NK-92 (cell line): ENCODE results near the gene COPS4.
"Not testable (repeated sequence)": the region's sequence is repeated elsewhere in the genome, so short reads cannot be mapped to it uniquely, and the experiment has no call there.

Experiments
- DNase-seq: peaks from one replicate; lab custom pipeline; 2025; ENCODE audit not compliant: unreplicated experiment; lab: John Stamatoyannopoulos, UW

Gene COPS4

DNA sequence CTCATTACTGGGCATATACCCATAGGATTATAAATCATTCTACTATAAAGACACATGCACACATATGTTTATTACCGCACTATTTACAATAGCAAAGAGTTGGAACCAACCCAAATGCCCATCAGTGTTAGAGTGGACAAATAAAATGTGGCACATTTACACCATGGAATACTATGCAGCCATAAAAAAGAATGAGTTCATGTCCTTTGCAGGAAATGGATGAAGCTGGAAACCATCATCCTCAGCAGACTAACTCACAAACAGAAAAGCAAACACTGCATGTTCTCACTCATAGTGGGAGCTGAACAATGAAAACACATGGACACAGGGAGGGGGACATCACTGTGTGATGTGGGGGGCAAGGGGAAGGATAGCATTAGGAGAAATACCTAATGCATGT is 11.4 kb upstream of the COPS4 start:
- DNase-seq: not testable (repeated sequence)

DNA sequence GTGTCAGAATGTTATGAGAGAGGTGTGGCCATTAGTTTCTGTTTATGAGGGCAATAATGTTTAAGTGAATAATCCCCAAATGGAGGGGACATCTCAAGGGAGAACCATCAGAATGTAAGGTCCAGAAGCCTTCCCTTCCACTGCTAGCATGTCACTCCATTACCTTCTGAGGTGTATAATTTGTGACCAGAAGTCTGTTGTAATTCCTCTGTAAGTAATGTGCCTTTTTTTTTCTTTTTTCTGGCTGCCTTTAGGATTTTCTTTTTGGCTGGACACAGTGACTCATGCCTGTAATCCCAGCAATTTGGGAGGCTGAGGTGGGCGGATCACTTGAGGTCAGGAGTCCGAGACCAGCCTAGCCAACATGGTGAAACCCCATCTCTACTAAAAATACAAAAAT is 10.8 kb upstream of the COPS4 start:
- DNase-seq: no peak

DNA sequence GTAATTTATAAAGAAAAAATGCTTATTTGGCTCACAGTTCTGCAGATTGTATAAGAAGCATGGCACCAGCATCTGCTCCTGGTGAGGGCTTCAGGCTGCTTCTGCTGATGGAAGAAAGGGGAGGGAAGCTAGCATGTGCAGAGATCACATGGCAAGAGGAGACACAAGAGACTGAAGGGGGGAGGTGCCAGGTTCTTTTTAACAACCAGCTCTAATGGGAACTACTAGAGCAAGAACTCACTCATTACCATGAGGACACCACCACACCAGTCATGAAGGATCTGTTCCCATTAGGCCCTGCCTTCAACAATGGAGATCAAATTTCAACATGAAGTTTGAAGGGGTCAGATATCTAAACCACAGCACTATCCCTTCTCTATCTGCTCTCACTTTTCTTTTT is 9.4 kb upstream of the COPS4 start:
- DNase-seq: no peak

DNA sequence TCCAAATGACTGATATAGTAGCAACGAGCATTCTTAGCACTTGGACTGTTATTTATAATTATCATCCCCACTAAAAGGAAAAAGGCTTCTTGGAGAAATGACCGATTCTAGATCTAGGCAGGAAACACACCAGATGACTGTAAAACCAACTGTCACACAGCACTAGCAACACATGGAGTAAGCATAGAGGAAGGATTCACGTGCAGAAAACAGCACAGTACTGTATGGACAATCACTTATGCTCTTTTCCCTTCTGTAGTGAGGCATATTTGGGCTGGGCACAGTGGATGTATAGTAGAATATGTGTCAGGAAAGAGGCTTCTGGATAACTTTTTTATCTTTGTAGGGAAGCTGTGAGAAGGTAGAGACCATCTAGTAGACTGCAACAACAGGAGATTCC is 6.0 kb upstream of the COPS4 start:
- DNase-seq: no peak

DNA sequence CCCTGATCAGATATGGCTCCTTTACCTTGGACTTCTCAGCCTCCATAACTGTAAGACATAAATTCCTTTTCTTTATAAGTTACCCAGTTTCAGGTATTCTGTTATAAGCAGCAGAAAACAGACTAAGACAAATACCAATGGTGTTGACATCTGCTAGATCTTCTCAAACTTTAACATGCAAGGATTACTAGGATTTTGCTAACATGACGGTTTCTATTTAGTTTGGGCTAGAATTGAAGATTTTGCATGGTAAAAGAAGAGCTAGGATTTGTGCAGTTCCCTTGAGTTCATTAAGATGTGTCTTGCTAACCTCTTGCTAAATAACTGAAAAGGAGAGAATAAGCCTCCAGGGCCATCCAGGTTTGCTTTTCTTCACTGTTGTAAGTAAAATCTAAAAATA is 5.3 kb upstream of the COPS4 start:
- DNase-seq: no peak

DNA sequence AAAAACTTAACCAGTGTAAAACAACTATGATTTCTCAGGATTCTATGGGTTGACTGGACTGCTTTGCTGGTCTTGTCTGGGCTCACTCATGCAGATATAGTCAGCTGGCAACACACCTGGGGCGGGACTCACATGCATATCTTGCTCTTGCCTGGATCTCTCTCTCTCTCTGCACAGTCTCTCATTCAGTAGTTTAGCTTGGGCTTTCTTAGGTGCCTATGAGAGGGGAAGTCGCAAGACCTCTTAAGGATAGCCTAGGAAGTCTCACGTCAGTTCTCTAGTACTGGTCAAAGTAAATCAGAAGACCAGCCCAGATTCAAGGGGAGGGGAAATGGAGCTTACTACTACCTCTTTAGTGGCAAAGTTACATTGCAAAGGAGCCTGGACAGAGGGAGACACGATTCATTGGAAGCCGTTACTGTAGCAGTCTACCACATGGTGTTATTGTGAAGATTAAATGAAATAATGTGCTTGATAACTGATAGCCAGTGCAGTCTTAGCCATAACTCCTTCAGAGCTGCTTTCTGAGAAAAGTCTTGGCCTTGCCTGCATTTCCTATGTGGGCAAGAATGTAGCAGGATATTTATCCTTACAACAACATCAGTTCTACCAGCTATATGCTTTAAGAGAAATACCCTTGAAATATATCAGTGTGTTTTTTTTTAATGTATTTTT is 2.1 kb downstream of the COPS4 start:
- DNase-seq: no peak

DNA sequence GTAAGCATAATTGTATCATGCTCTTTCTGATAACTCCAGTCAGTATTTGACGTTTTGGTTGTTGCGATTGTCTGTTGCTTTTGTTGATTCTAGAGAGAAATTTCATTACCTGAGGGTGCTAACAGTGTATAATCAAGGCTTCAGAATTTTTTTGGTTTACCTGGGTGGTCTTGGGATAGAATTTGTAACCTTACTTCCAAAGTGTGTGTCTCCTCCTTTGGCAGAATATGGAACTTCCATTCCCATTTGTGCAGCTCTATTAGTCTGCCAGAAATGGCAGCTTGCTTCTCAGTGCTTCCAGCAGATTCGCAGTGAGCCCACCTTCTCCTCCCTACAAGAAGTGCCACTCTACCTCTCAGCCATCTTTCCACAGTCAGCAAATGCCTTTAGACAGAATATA is 5.3 kb downstream of the COPS4 start:
- DNase-seq: no peak

DNA sequence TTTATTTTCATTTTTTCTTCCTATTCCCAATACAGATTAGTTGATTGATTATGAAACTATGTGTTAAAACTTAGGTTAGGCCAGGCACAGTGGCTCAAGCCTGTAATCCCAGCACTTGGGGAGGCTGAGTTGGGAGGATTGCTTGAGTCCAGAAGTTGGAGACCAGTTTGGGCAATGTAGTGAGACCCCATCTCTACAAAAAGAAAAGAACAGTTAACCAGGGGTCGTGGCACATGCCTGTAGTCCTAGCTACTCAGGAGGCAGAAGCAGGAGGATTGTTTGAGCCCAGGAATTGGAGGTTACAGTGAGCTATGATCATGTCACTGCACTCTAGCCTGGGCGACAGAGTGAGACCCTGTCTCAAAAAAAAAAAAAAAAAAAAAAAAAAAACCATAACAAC is 8.2 kb downstream of the COPS4 start:
- not testable (repeated sequence) for DNase-seq

DNA sequence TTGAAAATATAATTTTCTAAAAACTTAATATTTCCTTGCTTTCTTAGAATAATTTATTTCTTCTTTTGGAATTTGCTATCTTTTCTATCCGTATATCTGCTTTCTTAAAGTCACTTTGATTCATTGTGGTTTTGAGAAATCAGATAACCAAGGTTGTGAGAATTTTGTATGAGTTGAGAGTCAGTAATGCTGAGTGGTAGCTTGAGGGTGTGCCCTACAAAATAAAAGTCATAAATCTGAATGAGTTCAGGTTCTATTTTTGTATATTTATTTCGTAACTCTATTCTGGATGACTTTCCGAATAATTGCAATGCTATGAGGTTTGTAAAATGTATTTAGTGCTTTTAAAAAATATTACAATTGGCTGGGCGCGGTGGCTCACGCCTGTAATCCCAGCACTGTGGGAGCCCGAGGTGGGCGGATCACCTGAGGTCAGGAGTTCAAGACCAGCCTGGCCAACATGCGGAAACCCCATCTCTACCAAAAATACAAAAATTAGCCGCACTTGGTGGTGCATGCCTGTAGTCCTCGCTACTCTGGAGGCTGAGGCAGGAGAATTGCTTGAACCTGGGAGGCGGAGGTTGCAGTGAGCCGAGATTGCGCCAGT is 8.9 kb downstream of the COPS4 start:
- no peak for DNase-seq

DNA sequence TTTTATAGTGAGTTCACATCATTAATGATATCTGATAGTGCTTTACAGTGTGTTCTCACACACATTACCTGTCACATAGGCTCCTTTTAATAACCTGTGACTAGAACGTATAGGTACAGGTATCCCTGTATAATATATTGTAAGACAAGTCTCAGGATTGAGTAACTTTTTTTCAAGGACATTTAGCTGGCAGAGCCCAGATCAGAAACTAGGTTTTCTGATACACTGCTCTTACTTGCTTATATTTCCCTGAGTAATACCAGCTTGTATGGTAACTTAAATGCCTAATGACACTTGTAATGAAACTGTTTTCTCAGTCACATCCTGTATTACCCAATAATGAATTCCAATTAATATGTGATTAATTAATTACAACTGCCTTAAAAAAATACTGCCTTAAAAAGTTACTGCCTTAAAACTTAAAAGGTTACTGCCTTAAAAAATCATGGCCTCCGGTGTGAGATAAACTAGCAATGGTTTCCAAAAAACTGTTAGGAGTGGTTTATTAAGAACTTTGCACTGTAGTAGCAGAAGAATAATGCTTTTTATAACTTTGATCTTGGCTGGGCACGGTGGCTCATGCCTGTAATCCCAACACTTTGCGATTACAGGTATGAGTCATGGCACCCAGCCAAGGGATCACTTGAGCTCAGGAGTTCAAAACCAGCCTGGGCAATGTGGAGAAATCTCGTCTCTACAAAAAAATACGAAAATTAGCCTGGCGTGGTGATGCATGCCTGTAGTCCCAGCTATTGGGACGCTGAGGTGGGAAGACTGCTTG is 11.9 kb downstream of the COPS4 start:
- DNase-seq: no peak

DNA sequence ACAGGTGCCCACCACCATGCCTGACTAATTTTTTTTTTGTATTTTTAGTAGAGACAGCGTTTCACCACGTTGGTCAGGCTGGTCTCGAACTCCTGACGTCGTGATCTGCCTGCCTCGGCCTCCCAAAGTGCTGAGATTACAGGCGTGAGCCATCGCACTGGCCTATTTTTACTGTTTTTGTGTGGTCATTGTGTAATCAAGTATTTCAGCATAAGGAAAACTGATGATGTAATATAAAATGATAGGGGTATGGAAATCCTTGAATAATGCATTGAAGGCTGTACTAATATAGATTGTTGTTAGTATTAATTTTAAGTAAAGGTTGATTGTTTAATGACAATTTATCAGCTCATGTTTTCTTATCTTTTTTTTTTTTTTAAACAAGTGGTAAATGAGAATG is 13.8 kb downstream of the COPS4 start:
- DNase-seq: not testable (repeated sequence)

DNA sequence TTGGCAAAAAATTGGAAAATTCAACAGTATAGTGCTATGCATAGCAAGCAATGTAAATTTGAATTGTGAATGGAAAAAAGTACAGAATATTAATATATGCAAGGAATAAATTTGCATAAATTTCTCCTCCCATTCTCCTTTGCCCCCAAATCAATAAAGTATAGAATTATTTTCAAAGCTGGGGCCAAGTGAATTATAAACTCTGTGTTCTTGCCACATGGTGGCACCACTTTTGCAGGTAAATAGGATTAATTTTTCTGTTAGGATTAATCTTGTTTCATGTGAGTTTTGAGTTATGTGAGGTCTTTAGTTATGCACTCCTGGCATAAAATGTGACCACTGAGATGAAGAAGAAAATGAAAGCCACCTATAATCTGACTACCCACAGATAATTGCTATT is 19.9 kb downstream of the COPS4 start:
- no peak for DNase-seq

DNA sequence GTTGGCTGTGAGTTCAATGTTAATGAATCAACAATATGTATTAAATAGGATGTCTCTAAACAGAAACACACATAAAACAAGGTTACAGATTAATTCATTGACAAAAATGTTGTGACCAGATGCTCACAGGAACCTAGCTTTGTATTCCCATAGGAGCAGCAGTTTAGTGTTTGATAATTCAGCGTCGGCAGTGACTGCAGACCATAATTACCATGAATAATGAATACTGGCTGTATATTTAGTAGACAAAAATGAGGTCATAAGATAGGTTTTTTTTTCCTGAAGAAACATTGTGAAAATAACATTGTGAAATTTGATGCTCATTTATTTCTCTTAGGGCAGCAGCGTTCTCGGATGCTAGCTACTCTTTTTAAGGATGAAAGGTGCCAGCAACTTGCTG is 27.8 kb downstream of the COPS4 start:
- no peak for DNase-seq

DNA sequence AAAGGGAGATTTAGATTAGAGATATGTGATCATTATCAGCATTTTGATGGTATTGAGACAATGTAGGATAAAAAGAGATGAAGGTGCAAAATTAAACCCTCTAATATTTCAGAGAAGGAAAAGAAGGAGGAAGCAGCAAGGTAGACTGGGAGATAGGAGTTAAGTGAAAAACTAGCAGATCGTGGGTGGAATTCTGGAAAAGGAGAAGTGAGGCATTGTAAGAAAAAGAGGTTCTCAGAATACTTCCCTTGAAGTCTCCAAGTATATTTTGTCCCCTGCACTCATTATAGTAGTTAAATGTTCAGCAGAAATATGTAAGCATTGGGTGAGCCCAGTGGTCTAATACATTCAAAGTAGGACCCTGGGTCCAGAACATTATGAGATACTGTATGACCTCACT is 30.3 kb downstream of the COPS4 start:
- DNase-seq: no peak

DNA sequence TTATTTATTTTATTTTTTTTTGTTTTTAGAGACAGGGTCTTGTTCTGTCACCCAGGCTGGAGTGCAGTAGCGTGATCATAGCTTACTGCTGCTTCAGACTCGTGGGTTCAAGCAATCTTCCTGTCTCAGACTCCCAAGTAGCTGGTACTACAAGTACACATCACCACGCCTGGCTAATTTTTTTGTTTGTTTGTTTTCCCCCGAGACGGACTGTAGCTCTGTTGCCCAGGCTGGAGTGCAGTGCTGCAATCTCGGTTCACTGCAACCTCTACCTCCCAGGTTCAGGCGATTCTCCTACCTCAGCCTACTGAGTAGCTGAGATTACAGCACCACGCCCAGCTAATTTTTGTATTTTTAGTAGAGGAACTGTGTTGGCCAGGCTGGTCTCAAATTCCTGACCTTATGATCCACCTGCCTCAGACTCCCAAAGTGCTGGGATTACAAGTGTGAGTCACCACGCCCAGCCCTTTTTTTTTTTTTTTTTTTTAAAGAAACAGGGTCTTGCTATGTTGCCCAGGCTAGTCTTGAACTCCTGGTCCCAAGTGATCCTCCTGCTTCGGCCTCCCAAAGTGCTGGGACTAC is 32.2 kb downstream of the COPS4 start:
- DNase-seq: no peak

DNA sequence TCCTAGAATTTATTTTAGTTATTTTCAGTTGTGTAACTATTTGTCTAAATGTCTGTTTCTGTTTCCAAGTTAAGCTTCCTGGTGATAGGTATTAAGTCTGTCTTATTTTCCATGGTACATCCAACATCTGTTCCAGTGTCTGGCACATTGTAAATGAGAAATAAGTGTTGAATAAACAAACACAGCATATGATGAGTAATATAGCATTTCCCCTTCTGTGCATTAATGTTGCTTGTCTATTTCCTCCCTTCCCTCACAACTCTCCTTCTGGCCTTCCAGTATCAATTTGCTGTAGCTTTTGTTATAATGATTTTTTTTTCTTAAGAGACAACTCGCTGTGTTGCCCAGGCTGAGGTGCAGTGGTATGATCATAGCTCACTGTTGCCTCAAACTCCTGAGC is 36.1 kb downstream of the COPS4 start:
- no peak for DNase-seq

DNA sequence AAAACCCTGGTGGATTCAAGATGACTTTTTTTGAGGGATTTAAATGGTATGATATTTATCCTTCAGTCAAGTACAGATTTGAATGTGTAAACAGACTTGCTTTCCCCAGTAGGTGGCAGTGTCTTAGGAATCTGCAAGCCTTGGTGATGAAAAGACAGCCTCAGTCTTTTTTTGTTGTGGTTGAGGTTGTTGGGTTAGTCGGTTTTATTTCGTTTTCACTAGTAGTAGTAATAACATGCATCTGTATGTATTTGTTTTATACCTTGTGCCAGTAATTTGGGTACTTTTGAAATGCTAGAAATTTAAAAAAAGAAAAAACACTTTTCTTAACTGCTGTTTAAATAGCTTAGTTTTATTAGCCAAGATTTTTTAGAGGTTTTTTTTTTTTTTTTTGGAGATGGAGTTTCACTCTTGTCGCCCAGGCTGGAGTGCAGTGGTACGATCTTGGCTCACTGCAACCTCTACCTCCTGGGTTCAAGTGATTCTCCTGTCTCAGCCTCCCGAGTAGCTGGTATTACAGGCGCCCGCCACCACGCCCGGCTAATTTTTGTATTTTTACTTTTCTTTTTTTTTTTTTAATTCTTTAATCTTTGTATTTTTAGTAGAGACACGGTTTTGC is 39.2 kb downstream of the COPS4 start:
- no peak for DNase-seq

DNA sequence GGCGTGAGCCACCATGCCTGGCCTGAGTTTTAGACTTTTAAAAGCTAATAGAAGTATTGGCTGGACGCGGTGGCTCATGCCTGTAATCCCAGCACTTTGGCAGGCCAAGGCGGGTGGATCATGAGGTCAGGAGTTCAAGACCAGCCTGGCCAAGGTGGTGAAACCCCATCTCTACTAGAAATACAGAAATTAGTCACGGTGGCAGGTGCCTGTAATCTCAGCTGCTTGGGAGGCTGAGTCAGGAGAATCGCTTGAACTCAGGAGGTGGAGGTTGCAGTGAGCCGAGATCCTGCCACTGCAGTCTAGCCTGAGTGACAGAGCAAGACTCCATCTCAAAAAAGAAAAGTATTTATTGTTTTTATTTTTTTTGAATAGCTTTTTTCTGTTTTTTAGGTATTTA is 39.8 kb downstream of the COPS4 start:
- not testable (repeated sequence) for DNase-seq

DNA sequence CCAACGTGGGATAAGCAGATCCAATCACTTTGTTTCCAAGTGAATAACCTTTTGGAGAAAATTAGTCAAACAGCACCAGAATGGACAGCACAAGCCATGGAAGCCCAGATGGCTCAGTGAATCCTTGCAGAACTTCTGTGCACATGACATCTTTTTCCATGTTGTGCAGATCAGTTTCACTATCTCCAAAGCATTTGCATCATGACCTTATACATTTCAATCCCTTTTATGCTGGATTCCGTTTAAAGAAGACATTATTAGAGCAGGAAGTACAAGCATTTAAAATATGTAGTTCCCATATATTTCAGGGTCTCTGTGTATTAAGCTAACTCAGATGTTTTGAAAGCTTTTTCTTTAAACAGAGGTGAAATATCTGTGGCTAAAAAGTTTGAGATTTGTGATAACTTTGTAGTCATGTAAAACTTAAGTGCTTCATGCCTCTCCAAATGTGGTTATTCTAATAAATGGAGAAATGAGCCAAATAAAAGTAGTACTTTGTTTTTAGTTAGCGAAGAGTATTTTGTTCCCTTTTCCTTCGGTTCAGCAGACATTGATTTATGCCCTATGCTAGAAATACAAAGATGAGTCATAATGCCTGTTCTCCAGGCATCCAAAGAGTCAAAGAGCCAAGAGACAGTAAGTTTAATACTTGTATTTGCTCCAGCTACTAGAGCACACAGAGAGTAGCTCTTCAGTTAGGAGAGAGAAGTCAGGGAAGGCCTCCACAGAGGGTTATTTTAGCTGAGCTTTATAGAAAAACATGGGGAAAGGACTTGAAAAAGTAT is 40.5 kb downstream of the COPS4 start:
- DNase-seq: no peak

DNA sequence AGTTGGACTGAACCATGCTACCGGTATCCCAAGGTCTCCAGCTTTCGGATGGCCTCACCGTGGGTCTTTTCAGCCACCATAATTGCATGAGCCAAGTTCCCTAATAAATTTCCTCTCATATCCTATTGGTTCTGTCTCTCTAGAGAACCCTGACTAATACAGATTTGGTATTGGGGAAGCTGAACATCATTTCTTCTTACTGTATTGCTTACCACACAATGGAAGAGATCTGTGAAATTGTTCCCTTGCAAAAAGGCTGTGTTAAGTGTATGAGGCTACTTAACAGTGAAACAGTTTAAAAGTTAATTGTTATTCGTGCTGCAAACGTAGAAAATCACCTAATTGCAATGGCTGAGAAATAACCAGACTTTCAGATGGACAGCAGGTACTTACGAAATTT is 45.6 kb downstream of the COPS4 start:
- DNase-seq: no peak

DNA sequence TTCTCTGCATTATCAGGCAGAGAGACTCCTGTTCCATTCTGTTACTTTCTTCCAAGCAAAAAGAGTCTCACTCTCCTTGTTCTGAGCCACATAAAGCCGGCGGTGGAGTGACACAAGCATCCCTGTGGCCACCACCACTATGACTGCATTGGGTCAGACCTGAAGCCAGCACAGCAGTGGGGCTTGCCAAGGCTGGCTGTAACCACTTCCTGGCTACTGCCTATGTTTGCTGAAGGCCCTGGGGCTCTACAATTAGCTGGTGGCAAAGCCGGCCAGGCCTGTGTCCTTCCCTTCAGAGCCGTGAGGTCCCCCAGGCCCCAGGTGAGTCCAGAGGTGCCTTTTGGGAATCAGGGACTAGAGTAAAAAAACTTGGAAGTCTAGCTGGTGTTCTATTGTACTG is 47.8 kb downstream of the COPS4 start:
- DNase-seq: no peak
